H1 (cell line): ENCODE measurements around the gene SLC23A1. TPM values are rescaled to one million over a fixed set of nuclear protein-coding genes. Genes with fewer than 3 reads are reported as not detected.

Source experiments
- CTCF ChIA-PET: fragments of 300-600 bp; sonication (Branson Sonifier 250); formaldehyde crosslinking; loops from one replicate; lab custom pipeline; 2021; ENCODE audit not compliant: partially characterized antibody; lab: Charles Lee
- POLR2A ChIA-PET: fragments of 300-600 bp; sonication (Branson Sonifier 250); formaldehyde crosslinking; loops from one replicate; lab custom pipeline; 2021; ENCODE audit warnings: inconsistent platforms; ENCODE audit not compliant: partially characterized antibody; lab: Charles Lee
- DNase-seq, 2 experiments: peaks; one replicate each; pipeline versions ENCODE4 v3.0.0 to v3.0.0-alpha.2; 2010 to 2022; ENCODE audit warnings: low spot score in 2 of 2, low read depth in 1 of 2, mixed read lengths in 1 of 2
- FAIRE-seq: peaks from 2 replicates; lab custom pipeline; 2011; peaks lifted over from hg19 to GRCh38; lab: Jason Lieb, UNC
- H2AFZ ChIP-seq: 2 replicates; pipeline ENCODE4 v1.8.1; 2012; ENCODE audit warnings: low read length, inconsistent platforms
- H2AK5ac ChIP-seq: 2 replicates; pipeline ENCODE4 v1.6.1; 2013; ENCODE audit warnings: low read depth, low read length
- H2BK120ac ChIP-seq: replicated peaks from 2 replicates; pipeline ENCODE3; 2013; ENCODE audit warnings: low read depth, low read length, inconsistent platforms
- H2BK12ac ChIP-seq: 2 replicates; pipeline ENCODE4 v1.6.1; 2013; ENCODE audit warnings: low read depth, low read length
- H2BK15ac ChIP-seq: 2 replicates; pipeline ENCODE4 v1.6.1; 2013; ENCODE audit warnings: low read length
- H2BK20ac ChIP-seq: 2 replicates; pipeline ENCODE4 v1.6.1; 2013; ENCODE audit warnings: low read length
- H2BK5ac ChIP-seq: 2 replicates; pipeline ENCODE4 v1.6.1; 2013; ENCODE audit warnings: low read depth, low read length
- H3K14ac ChIP-seq: 2 replicates; pipeline ENCODE4 v1.6.1; 2013; ENCODE audit warnings: inconsistent platforms; ENCODE audit not compliant: insufficient read length
- H3K18ac ChIP-seq: 2 replicates; pipeline ENCODE4 v1.6.1; 2013; ENCODE audit warnings: low read length; ENCODE audit errors: extremely low read depth
- H3K23ac ChIP-seq: 2 replicates; pipeline ENCODE4 v1.6.1; 2013; ENCODE audit warnings: inconsistent platforms; ENCODE audit not compliant: insufficient read length
- H3K23me2 ChIP-seq: 2 replicates; pipeline ENCODE4 v1.6.1; 2013; ENCODE audit warnings: low read depth, low read length
- H3K27ac ChIP-seq: 2 replicates; pipeline ENCODE4 v1.6.1; 2011; ENCODE audit warnings: low read depth, low read length, inconsistent platforms
- H3K27me3 ChIP-seq, 4 experiments: replicated peaks in 1 of 4; 1 replicate in 1 of 4; 2 replicates in 3 of 4; pipeline versions ENCODE4 v1.6.1 to v1.8.1; 2011 to 2013; ENCODE audit warnings: low read length in 3 of 4, mild to moderate bottlenecking in 3 of 4, inconsistent platforms in 2 of 4, mixed read lengths in 2 of 4, moderate library complexity in 1 of 4; ENCODE audit not compliant: control insufficient read depth in 3 of 4, insufficient read depth in 3 of 4; ENCODE audit errors: extremely low read depth in 1 of 4
- H3K36me3 ChIP-seq, 4 experiments: 2 replicates each; pipeline versions ENCODE4 v1.6.1 to v1.8.1; 2011 to 2013; ENCODE audit warnings: mild to moderate bottlenecking in 4 of 4, low read length in 3 of 4, moderate library complexity in 2 of 4, control low read depth in 1 of 4, inconsistent platforms in 1 of 4; ENCODE audit not compliant: insufficient read depth in 4 of 4, control insufficient read depth in 2 of 4
- H3K4ac ChIP-seq: replicated peaks from 2 replicates; pipeline ENCODE3; 2013; ENCODE audit warnings: low read length, low read depth, mixed read lengths, inconsistent platforms; ENCODE audit not compliant: insufficient read length
- H3K4me1 ChIP-seq, 4 experiments: replicated peaks in 1 of 4; 1 replicate in 1 of 4; 2 replicates in 3 of 4; pipeline versions ENCODE4 v1.6.1 to v1.8.1; 2011 to 2013; ENCODE audit warnings: low read length in 3 of 4, inconsistent platforms in 2 of 4, mixed read lengths in 1 of 4; ENCODE audit not compliant: insufficient read depth in 4 of 4, control insufficient read depth in 3 of 4
- H3K4me2 ChIP-seq, 2 experiments: 2 replicates each; pipeline versions ENCODE4 v1.6.1 to v1.8.1; 2011 to 2013; ENCODE audit warnings: low read depth in 2 of 2, low read length in 2 of 2, control low read depth in 1 of 2, inconsistent platforms in 1 of 2, mild to moderate bottlenecking in 1 of 2; ENCODE audit not compliant: insufficient read depth in 1 of 2
- H3K4me3 ChIP-seq, 4 experiments: fragments of 200-600, 300-600 bp in 1 of 4; sonication (generic), shearing (Covaris generic), sonication (Bioruptor Twin) in 1 of 4; 2 replicates each; pipeline versions ENCODE4 v1.5.1 to v1.8.1; 2011 to 2016; ENCODE audit warnings: low read length in 4 of 4, low read depth in 3 of 4, control low read depth in 2 of 4, inconsistent platforms in 2 of 4, mild to moderate bottlenecking in 2 of 4, mixed read lengths in 1 of 4, moderate library complexity in 1 of 4; ENCODE audit not compliant: insufficient read depth in 2 of 4; ENCODE audit errors: extremely low read depth in 1 of 4
- H3K56ac ChIP-seq: replicated peaks from 2 replicates; pipeline ENCODE3; 2013; ENCODE audit warnings: low read depth, mild to moderate bottlenecking, mixed read lengths, low read length, inconsistent platforms; ENCODE audit not compliant: insufficient read length
- H3K79me1 ChIP-seq: 2 replicates; pipeline ENCODE4 v1.6.1; 2013; ENCODE audit warnings: low read depth, low read length, control low read depth
- H3K79me2 ChIP-seq, 2 experiments: 2 replicates each; pipeline versions ENCODE4 v1.6.1 to v1.8.1; 2012 to 2013; ENCODE audit warnings: low read length in 2 of 2, mild to moderate bottlenecking in 2 of 2, inconsistent platforms in 1 of 2; ENCODE audit not compliant: insufficient read depth in 2 of 2, control insufficient read depth in 1 of 2
- H3K9ac ChIP-seq, 4 experiments: replicated peaks in 1 of 4; 1 replicate in 1 of 4; 2 replicates in 3 of 4; pipeline versions ENCODE4 v1.6.1 to v1.8.1; 2011 to 2013; ENCODE audit warnings: low read depth in 3 of 4, low read length in 3 of 4, control low read depth in 2 of 4, mild to moderate bottlenecking in 2 of 4, moderate library complexity in 2 of 4, inconsistent platforms in 1 of 4; ENCODE audit errors: extremely low read depth in 1 of 4
- H3K9me3 ChIP-seq, 2 experiments: 2 replicates each; pipeline versions ENCODE4 v1.6.1 to v1.8.1; 2012 to 2013; ENCODE audit warnings: mild to moderate bottlenecking in 2 of 2, moderate library complexity in 2 of 2, control low read depth in 1 of 2, inconsistent platforms in 1 of 2, low read depth in 1 of 2, low read length in 1 of 2, mixed read lengths in 1 of 2; ENCODE audit not compliant: insufficient read depth in 2 of 2
- H4K20me1 ChIP-seq, 2 experiments: replicated peaks in 1 of 2; 2 replicates each; pipeline versions ENCODE3 to v1.8.1; 2011 to 2013; ENCODE audit warnings: inconsistent platforms in 2 of 2, low read length in 2 of 2, mild to moderate bottlenecking in 1 of 2; ENCODE audit not compliant: insufficient read depth in 2 of 2, control insufficient read depth in 1 of 2
- H4K5ac ChIP-seq: 2 replicates; pipeline ENCODE4 v1.6.1; 2013; ENCODE audit warnings: low read length, low read depth, mixed read lengths, inconsistent platforms; ENCODE audit not compliant: insufficient read length
- H4K8ac ChIP-seq: 2 replicates; pipeline ENCODE4 v1.8.0; 2013; ENCODE audit warnings: mild to moderate bottlenecking, moderate library complexity, low read length, inconsistent platforms; ENCODE audit not compliant: insufficient read depth; ENCODE audit errors: extremely low read depth
- H4K91ac ChIP-seq: replicated peaks from 2 replicates; pipeline ENCODE3; 2013; ENCODE audit warnings: low read length, mixed read lengths, inconsistent platforms; ENCODE audit not compliant: insufficient read length
- ASH2L ChIP-seq: fragments of 200-600, 300-600 bp; sonication (generic); IDR thresholded peaks from one replicate; pipeline ENCODE4 v1.7.1; 2017; ENCODE audit warnings: low read length
- BRCA1 ChIP-seq: IDR thresholded peaks from 2 replicates; pipeline ENCODE4 v1.6.1; 2012; ENCODE audit warnings: low read depth, low read length, improper control_type of control experiment
- CBX8 ChIP-seq: fragments of 300-800, 300-1000 bp; sonication (generic); IDR thresholded peaks from 2 replicates; pipeline ENCODE4 v1.7.1; 2016; ENCODE audit warnings: low read depth, low read length, borderline replicate concordance
- CREB1 ChIP-seq: IDR thresholded peaks from 2 replicates; pipeline ENCODE4 v1.6.1; 2012; ENCODE audit warnings: inconsistent platforms
- CTBP2 ChIP-seq: IDR thresholded peaks from 2 replicates; pipeline ENCODE4 v1.7.0; 2011; ENCODE audit warnings: borderline replicate concordance, mild to moderate bottlenecking, moderate library complexity, mixed read lengths, low read length; ENCODE audit not compliant: insufficient read depth, insufficient read length
- E2F6 ChIP-seq: IDR thresholded peaks from 2 replicates; pipeline ENCODE4 v1.6.1; 2012; ENCODE audit warnings: inconsistent platforms
- HDAC2 ChIP-seq, 2 experiments: fragments of 300-600 bp in 1 of 2; sonication (generic) in 1 of 2; IDR thresholded peaks; 2 replicates each; pipeline ENCODE4 v1.6.1; 2011 to 2012; ENCODE audit warnings: low read depth in 2 of 2, low read length in 2 of 2, mild to moderate bottlenecking in 2 of 2, moderate library complexity in 2 of 2, borderline replicate concordance in 1 of 2, inconsistent platforms in 1 of 2
- HDAC6 ChIP-seq: IDR thresholded peaks from one replicate; pipeline ENCODE4 v1.7.1; 2012; ENCODE audit warnings: low read depth, mild to moderate bottlenecking, inconsistent platforms, low read length, moderate library complexity
- NRF1 ChIP-seq: IDR thresholded peaks from 2 replicates; pipeline ENCODE4 v1.6.1; 2011; ENCODE audit warnings: mild to moderate bottlenecking, low read depth, low read length, improper control_type of control experiment
- RBBP5 ChIP-seq: IDR thresholded peaks from 2 replicates; pipeline ENCODE4 v1.7.1; 2012; ENCODE audit warnings: low read depth, mild to moderate bottlenecking, inconsistent platforms, low read length, moderate library complexity, borderline replicate concordance
- RNF2 ChIP-seq: fragments of 200-900, 300-1000 bp; sonication (generic); IDR thresholded peaks from 2 replicates; pipeline ENCODE4 v1.7.1; 2016; ENCODE audit warnings: borderline replicate concordance, low read depth, mild to moderate bottlenecking, antibody characterized with exemption, low read length; ENCODE audit not compliant: poor library complexity, severe bottlenecking; ENCODE audit errors: missing control alignments
- SAP30 ChIP-seq: fragments of 300-600 bp; sonication (generic); IDR thresholded peaks from 2 replicates; pipeline ENCODE4 v1.7.1; 2012; ENCODE audit warnings: low read length, moderate library complexity, mild to moderate bottlenecking, inconsistent platforms; ENCODE audit not compliant: insufficient read depth, insufficient replicate concordance
- SIRT6 ChIP-seq: IDR thresholded peaks from one replicate; pipeline ENCODE4 v1.7.1; 2012; ENCODE audit warnings: low read length, inconsistent platforms
- WGBS, 2 experiments: shearing (Covaris generic) in 1 of 2; methylation state at CpG; one replicate each; pipeline versions ENCODE4 v1.1.6 to v1.1.7; 2013 to 2015; ENCODE audit warnings: low lambda C conversion rate in 2 of 2, mixed read lengths in 2 of 2, inconsistent platforms in 1 of 2, low coverage in 1 of 2, missing lambda C conversion rate in 1 of 2; ENCODE audit not compliant: insufficient replicate concordance in 2 of 2, insufficient coverage in 1 of 2, insufficient read length in 1 of 2; ENCODE audit errors: extremely low coverage in 1 of 2, missing lambda C conversion rate in 1 of 2; 5-methylcytosine and 5-hydroxymethylcytosine counted together
- polyA plus RNA-seq, 7 experiments: library from polyadenylated mRNA; depleted of rRNA in 3 of 7; stranded (reverse) in 5 of 7; unstranded in 2 of 7; fragments of >200 nt in 5 of 7; fragments of 200-250 nt in 2 of 7; gene quantifications; 1 replicate in 5 of 7; 2 replicates in 1 of 7; 4 replicates in 1 of 7; pipeline versions ENCODE4 v1.2.1 to v1.2.3, GENCODE V29; 2011 to 2013; ENCODE audit warnings: missing spikeins in 2 of 7, mixed read lengths in 2 of 7
- total RNA-seq: library from RNA; stranded (reverse); fragmentation: NEBNext Ultra II Directional; extraction: Animal tissue kit (Norgen Biotek cat#: 25700); gene quantifications from 2 replicates; pipeline ENCODE4 v1.2.1, GENCODE V29; 2021

The SLC23A1 gene
- total and polyA plus RNA-seq, 2 of the 8 experiments (the other 6 are each of a cell fraction or from before 2014, with no cell fraction given): not detected

GRCh38 chr5:139363937-139364336 lies 19.2 kb downstream of the SLC23A1 start:
- no peak overlapping the region for H2AFZ ChIP-seq
- no peak overlapping the region for H2AK5ac ChIP-seq
- TF ChIP-seq CTBP2: no peak
- no peak for TF ChIP-seq RNF2
- TF ChIP-seq NRF1: no peak
- no peak for TF ChIP-seq ASH2L
- no peak for TF ChIP-seq SIRT6
- TF ChIP-seq HDAC2 (IDR thresholded peaks at IDR 0.05; ENCODE audit: borderline replicate concordance in 1 of 2, low read depth in 2 of 2, low read length in 2 of 2): no peak
- no peak for TF ChIP-seq CREB1
- no peak for TF ChIP-seq HDAC6
- no peak for TF ChIP-seq BRCA1
- TF ChIP-seq E2F6: no peak
- no peak for TF ChIP-seq RBBP5
- no peak for TF ChIP-seq SAP30
- no peak for TF ChIP-seq CBX8
- H3K4me1 ChIP-seq: no peaks in the 10 kb centered on the region
- H4K5ac ChIP-seq: no peak overlapping the region
- H4K20me1 ChIP-seq: peaks cover 3 to 4% of the 10 kb centered on the region in 2 experiments
- H3K23ac ChIP-seq: no peak overlapping the region
- H3K36me3 ChIP-seq: peaks cover 21 to 48% (median 38%) of the 10 kb centered on the region in 4 experiments
- H2BK5ac ChIP-seq: no peak overlapping the region
- CTCF ChIA-PET: no interaction called here
- H3K4me3 ChIP-seq: no peak overlapping the region
- H3K56ac ChIP-seq: no peak overlapping the region
- H3K79me1 ChIP-seq: peaks cover 6% of the 10 kb centered on the region; the same call in 1 of the 2 replicates
- H2BK15ac ChIP-seq: no peak overlapping the region
- no peak overlapping the region for H2BK20ac ChIP-seq
- H3K4me2 ChIP-seq: no peak overlapping the region
- no peaks in the 10 kb centered on the region for H3K27me3 ChIP-seq
- WGBS, 2 experiments: 96% methylated on average over 2 of the region's 2 CpGs; no CpG with 5 or more reads in 1 of the 2 experiments
- no peak overlapping the region for H3K9ac ChIP-seq
- H3K9me3 ChIP-seq: no peaks in the 10 kb centered on the region
- POLR2A ChIA-PET: interaction anchor here (1.0 to 1.3 kb wide), 2 partner anchors 31 to 87 kb away, joined by 3 read pairs; no protein-coding TSS in a partner anchor
- H2BK120ac ChIP-seq: no peak overlapping the region
- H4K91ac ChIP-seq: no peak overlapping the region
- FAIRE-seq (no peak), DNase-seq (no peak)
- H2BK12ac ChIP-seq: no peak overlapping the region
- H4K8ac ChIP-seq: no peak overlapping the region
- no peak overlapping the region for H3K4ac ChIP-seq
- no peaks in the 10 kb centered on the region for H3K23me2 ChIP-seq
- H3K79me2 ChIP-seq: peaks cover 2 to 33% of the 10 kb centered on the region in 2 experiments; a peak in 3 of 4 replicates
- no peak overlapping the region for H3K14ac ChIP-seq
- no peak overlapping the region for H3K18ac ChIP-seq
- H3K27ac ChIP-seq: no peak overlapping the region
